ENCODE results near the gene HECTD1.

DNA sequence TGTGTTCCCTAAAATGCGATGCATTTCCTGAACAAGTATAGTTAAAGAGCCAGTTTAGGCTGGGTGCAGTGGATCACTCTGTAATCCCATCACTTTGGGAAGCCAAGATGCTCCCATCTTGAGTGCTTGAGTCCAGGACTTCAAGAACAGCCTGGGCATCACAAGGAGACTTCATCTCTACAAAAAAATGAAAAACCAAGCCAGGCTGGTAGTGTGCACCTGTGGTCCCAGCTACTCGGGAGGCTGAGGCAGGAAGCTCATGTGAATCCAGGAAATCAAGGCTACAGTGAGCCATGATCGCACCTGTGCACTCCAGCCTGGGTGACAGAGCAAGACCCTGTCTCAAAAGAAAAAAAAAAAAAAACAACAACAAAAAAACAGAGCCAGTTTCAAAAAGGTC, 26.3 kb downstream of the HECTD1 start:
- TF ChIP-seq, protein P1, sequence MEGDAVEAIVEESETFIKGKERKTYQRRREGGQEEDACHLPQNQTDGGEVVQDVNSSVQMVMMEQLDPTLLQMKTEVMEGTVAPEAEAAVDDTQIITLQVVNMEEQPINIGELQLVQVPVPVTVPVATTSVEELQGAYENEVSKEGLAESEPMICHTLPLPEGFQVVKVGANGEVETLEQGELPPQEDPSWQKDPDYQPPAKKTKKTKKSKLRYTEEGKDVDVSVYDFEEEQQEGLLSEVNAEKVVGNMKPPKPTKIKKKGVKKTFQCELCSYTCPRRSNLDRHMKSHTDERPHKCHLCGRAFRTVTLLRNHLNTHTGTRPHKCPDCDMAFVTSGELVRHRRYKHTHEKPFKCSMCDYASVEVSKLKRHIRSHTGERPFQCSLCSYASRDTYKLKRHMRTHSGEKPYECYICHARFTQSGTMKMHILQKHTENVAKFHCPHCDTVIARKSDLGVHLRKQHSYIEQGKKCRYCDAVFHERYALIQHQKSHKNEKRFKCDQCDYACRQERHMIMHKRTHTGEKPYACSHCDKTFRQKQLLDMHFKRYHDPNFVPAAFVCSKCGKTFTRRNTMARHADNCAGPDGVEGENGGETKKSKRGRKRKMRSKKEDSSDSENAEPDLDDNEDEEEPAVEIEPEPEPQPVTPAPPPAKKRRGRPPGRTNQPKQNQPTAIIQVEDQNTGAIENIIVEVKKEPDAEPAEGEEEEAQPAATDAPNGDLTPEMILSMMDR (IDR thresholded peaks at IDR 0.05): no peak
- no peak for TF ChIP-seq EZH2 (IDR thresholded peaks at IDR 0.05)

All from neural progenitor cell (in vitro differentiated cells).